Smooth muscle cell (in vitro differentiated cells): ENCODE results near the gene RPL9. TPM values are rescaled to one million over a fixed set of nuclear protein-coding genes. Genes with fewer than 3 reads are reported as not detected.
"Not testable (repeated sequence)": the region's sequence is repeated elsewhere in the genome, so short reads cannot be mapped to it uniquely, and the experiment has no call there.

Experiments used
- DNase-seq: peaks from one replicate; lab custom pipeline; 2025; ENCODE audit not compliant: unreplicated experiment; lab: John Stamatoyannopoulos, UW
- H2AFZ ChIP-seq: fragments of 200-600 bp; sonication (generic); 2 replicates; pipeline ENCODE4 v1.6.0; 2016; ENCODE audit warnings: antibody characterized with exemption, low read depth, mild to moderate bottlenecking
- H3F3A ChIP-seq: fragments of 200-600 bp; sonication (generic); 2 replicates; pipeline ENCODE4 v1.6.0; 2017; ENCODE audit warnings: antibody characterized with exemption, low read depth
- H3K27ac ChIP-seq: fragments of 200-600 bp; sonication (generic); 2 replicates; pipeline ENCODE4 v1.5.1; 2016; ENCODE audit warnings: low read depth, mild to moderate bottlenecking
- H3K27me3 ChIP-seq: fragments of 200-600 bp; sonication (generic); 2 replicates; pipeline ENCODE4 v1.6.1; 2016; ENCODE audit warnings: low read depth, mild to moderate bottlenecking
- H3K36me3 ChIP-seq: fragments of 200-600 bp; sonication (generic); 2 replicates; pipeline ENCODE4 v1.5.1; 2016; ENCODE audit warnings: low read depth
- H3K4me1 ChIP-seq: fragments of 200-600 bp; sonication (generic); 2 replicates; pipeline ENCODE4 v1.5.1; 2016; ENCODE audit warnings: low read depth
- H3K4me2 ChIP-seq: fragments of 200-600 bp; sonication (generic); 2 replicates; pipeline ENCODE4 v1.6.0; 2016; ENCODE audit warnings: mild to moderate bottlenecking
- H3K4me3 ChIP-seq: fragments of 200-600 bp; sonication (generic); 2 replicates; pipeline ENCODE4 v1.5.1; 2016; ENCODE audit warnings: mild to moderate bottlenecking
- H3K79me2 ChIP-seq: fragments of 200-600 bp; sonication (generic); 2 replicates; pipeline ENCODE4 v1.6.0; 2016; ENCODE audit warnings: low read depth, mild to moderate bottlenecking
- H3K9ac ChIP-seq: fragments of 200-600 bp; sonication (generic); 2 replicates; pipeline ENCODE4 v1.6.0; 2016; ENCODE audit warnings: low read depth
- H3K9me3 ChIP-seq: fragments of 200-600 bp; sonication (generic); replicated peaks from 2 replicates; pipeline ENCODE4 v1.5.1; 2016; ENCODE audit warnings: low read depth
- H4K20me1 ChIP-seq: fragments of 200-600 bp; sonication (generic); 2 replicates; pipeline ENCODE4 v1.6.0; 2016; ENCODE audit warnings: low read depth
- CTCF ChIP-seq: fragments of 200-600 bp; sonication (generic); IDR thresholded peaks from 2 replicates; pipeline ENCODE4 v1.5.1; 2017; ENCODE audit warnings: borderline replicate concordance, mild to moderate bottlenecking, antibody characterized with exemption; ENCODE audit not compliant: insufficient read depth, poor library complexity, severe bottlenecking
- WGBS: methylation state at CpG from one replicate; pipeline ENCODE4 v1.1.7; 2016; ENCODE audit warnings: low lambda C conversion rate; 5-methylcytosine and 5-hydroxymethylcytosine counted together
- polyA plus RNA-seq: library from polyadenylated mRNA; unstranded; fragments of >200 nt; fragmentation: Nextera tagmentation; extraction: Ambion mirVana; gene quantifications from 2 replicates; pipeline ENCODE4 v1.2.1, GENCODE V29; 2016
- total RNA-seq: library from RNA; depleted of rRNA; stranded (reverse); fragments of >200 nt; gene quantifications from 2 replicates; pipeline ENCODE4 v1.2.3, GENCODE V29; 2014

Gene RPL9
- total and polyA plus RNA-seq, 2 experiments from 2014 or later = 506 to 3,249 TPM

DNA sequence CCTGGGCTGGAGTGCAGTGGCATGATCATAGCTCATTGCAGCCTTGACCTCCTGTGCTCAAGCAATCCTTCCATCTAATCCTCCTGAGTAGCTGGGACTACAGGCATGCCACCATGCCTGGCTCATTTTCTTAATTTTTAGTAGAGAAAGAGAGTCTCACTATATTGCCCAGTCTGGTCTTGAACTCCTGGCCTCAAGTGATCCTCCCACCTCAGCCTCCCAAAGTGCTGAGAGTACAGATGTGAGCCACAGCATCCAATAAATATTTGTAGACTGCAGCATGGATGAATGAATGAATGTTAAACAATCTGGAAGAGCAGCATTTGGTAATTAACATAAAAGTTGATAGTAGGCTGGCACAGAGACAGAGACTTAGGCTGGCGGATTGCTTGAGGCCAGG, 32.0 kb downstream of the RPL9 start:
- Histone ChIP-seq H3K9ac (no peak overlapping the region), H3K9me3 (no peaks in the 10 kb centered on the region), H3K4me3 (no peak overlapping the region), H2AFZ (no peak overlapping the region), H3F3A (no peaks in the 10 kb centered on the region), H3K79me2 (no peaks in the 10 kb centered on the region), H3K27me3 (no peaks in the 10 kb centered on the region), H3K36me3 (no peaks in the 10 kb centered on the region), H4K20me1 (no peaks in the 10 kb centered on the region), H3K4me1 (no peaks in the 10 kb centered on the region), H3K4me2 (no peak overlapping the region), H3K27ac (no peak overlapping the region)
- DNase-seq = no peak
- WGBS = 100% methylated on average over 1 of the region's 1 CpG
- TF ChIP-seq CTCF = no peak

DNA sequence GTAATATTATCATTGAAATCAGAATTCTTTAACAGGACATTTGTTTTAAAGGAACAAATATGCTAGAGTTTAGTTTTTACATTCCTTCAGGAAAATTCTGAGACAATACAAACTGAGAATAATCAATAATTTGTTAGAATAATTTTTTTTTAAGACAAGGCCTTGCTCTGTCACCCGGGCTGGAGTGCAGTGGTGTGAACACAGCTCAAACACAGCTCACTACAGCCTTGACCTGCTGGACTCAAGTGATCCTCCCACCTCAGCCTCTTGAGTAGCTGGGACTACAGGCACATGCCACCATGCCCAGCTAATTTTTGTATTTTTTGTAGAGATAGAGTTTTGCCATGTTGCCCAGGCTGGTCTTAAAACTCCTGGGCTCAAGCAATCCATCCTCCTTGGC, 33.4 kb downstream of the RPL9 start:
- not testable (repeated sequence) for H3K9me3 ChIP-seq, H3K4me3 ChIP-seq, H3K4me1 ChIP-seq, H4K20me1 ChIP-seq, DNase-seq, H3F3A ChIP-seq, H3K4me2 ChIP-seq, H3K9ac ChIP-seq, H3K36me3 ChIP-seq, H3K27me3 ChIP-seq, H3K79me2 ChIP-seq, H3K27ac ChIP-seq, H2AFZ ChIP-seq
- WGBS = 90% methylated on average over 1 of the region's 1 CpG

DNA sequence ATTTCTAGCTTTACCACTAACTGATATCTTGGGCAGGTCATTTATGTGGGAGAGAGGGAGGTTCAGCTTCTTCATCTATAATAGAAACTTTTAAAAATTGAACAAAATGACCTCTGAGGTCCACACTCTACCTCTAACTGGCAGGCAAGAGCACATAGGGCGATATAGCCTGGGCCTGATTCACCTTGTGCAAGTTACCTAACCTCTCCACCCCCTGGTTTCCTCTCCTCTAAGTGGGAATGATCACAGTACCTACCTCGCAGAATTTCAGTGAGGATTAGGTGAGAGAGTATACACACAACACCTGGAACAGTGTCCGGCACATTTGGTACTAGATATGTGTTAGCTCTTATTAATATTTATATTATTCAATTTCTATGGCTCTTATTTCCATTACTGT, 36.5 kb downstream of the RPL9 start:
- H3K4me1 ChIP-seq = no peaks in the 10 kb centered on the region
- H3K9ac ChIP-seq = no peak overlapping the region
- no peaks in the 10 kb centered on the region for H3K79me2 ChIP-seq
- no peak for TF ChIP-seq CTCF
- H3K4me2 ChIP-seq = no peak overlapping the region
- H3K9me3 ChIP-seq = no peaks in the 10 kb centered on the region
- H4K20me1 ChIP-seq = no peaks in the 10 kb centered on the region
- H3K27ac ChIP-seq = no peak overlapping the region
- no peak for DNase-seq
- H3K4me3 ChIP-seq = no peak overlapping the region
- H3K27me3 ChIP-seq = no peaks in the 10 kb centered on the region
- no peaks in the 10 kb centered on the region for H3F3A ChIP-seq
- 97% methylated on average over 3 of the region's 3 CpGs for WGBS
- no peak overlapping the region for H2AFZ ChIP-seq
- no peaks in the 10 kb centered on the region for H3K36me3 ChIP-seq

DNA sequence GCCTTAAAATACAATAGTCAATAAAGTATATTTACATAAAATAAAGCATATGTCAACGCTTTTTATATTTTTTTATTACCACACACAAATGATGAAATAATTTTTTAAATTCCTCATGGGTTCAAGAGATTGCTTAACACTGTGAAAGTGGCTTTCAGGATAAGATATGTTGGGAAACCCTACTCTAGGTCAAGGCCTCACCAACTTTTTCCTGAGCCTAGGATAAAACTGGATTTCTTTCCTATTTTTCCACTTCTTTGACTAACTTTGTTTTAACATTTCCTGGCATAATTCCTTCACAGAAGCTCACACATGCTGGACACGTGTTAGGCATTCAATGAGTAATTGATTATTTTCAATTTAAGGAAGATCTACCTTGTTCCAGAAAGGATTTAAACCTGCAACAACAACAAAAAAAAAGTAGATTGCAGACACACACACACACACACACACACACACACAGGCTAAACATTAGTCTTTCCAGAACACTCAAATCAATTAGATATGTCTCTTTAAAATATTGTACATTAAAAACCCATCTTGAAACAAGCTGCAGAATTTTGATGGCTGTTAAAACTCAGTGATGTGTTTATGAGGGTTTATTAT, 42.9 kb downstream of the RPL9 start:
- Histone ChIP-seq H3K27ac (no peak overlapping the region), H3K4me1 (no peaks in the 10 kb centered on the region), H4K20me1 (no peaks in the 10 kb centered on the region), H3K9ac (no peak overlapping the region), H3K4me2 (no peak overlapping the region), H2AFZ (no peak overlapping the region), H3K79me2 (no peaks in the 10 kb centered on the region), H3K27me3 (no peaks in the 10 kb centered on the region), H3K4me3 (no peak overlapping the region), H3K36me3 (no peaks in the 10 kb centered on the region), H3F3A (no peaks in the 10 kb centered on the region), H3K9me3 (no peaks in the 10 kb centered on the region)
- no peak for DNase-seq
- WGBS = 85% methylated on average over 2 of the region's 2 CpGs
- TF ChIP-seq CTCF = no peak

DNA sequence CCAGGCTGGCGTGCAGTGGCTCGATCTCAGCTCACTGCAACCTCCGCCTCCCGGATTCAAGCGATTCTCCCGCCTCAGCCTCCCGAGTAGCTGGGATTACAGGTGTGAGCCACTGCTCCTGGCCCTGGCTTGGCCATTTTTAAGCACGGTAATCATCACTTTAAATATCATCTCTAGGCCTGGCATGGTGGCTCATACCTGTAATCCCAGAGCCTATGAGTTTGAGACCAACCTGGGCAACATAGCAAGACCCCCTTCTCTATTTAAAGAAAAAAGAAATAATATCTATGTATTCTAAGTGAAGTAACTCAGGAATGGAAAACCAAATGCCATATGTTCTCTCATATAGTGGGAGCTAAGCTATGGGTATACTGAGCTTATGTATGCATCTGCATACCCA, 47.2 kb downstream of the RPL9 start:
- WGBS = 96% methylated on average over 8 of the region's 8 CpGs
- not testable (repeated sequence) for H3K36me3 ChIP-seq, H3K9ac ChIP-seq, H3F3A ChIP-seq, H3K79me2 ChIP-seq, DNase-seq, H2AFZ ChIP-seq, H3K4me2 ChIP-seq, H3K9me3 ChIP-seq, H3K4me3 ChIP-seq, H3K27ac ChIP-seq, H3K4me1 ChIP-seq, H4K20me1 ChIP-seq, H3K27me3 ChIP-seq
